DMS 273 (cell line): Measurements from ENCODE around the gene SLC39A11.
"Not testable (repeated sequence)": the region's sequence is repeated elsewhere in the genome, so short reads cannot be mapped to it uniquely, and the experiment has no call there.

Experiments
- DNase-seq: peaks from one replicate; lab custom pipeline; 2025; ENCODE audit not compliant: unreplicated experiment; lab: John Stamatoyannopoulos, UW

The SLC39A11 gene

DNA sequence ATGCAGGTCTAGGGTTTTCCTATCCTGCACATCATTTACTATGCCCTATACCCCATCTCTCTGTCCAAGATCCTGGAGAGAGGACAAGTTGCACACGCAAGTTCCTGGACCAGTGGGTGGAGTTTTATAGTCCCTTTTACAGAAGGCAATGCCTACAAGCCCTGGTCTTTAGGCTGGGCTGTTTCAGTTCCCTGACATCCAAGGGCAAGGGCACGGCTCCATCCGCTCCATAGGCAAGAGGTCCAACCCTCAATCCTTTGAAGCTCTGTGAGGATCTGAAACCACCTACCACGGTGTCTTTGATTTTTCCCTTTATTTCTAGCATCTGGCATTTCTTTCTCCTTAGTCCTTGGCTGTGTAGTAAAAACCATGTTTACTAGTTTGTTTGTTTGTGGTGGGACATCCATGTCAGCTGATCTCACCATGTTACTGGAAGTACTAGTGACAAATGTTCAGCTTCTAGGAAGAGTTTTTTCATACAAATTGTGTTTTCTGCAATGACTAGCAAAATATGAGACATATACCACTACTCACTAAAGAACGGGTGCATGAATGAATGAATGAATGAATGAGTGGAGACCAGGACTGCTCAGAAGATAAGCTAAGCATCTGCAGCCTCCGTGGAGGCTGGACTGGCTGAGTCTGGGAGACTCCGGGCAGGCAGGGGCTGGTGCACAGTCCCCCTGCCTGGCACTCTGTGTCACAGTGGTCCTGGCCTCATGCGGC is 359.4 kb downstream of the SLC39A11 start:
- no peak for DNase-seq

- DNase-seq: no peak
Measured at GRCh38 chr17:72730077-72730476, 362.4 kb downstream of the SLC39A11 start.

DNA sequence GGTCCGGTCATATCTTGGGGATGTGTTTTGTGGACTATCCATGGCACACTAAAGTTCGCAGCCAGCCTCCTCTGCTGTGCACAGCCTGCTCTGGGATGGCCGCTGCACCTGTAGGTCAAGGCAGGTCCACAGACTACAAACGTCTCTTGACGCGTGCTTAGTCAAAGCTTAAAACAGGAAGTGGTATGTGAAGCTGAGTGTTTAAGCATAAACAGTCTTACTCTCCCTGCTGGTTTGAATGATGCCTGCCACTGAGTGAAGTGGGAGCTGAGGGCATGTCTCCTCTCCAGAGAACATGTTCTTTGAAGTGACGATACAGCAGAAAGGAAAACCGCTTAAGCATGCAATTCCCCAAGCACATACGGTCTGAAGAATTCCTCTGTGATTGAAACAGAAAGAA is 365.6 kb downstream of the SLC39A11 start:
- no peak for DNase-seq

GRCh38 chr17:72725433-72726068 is 366.9 kb downstream of the SLC39A11 start:
- DNase-seq: peak; percentile 78

DNA sequence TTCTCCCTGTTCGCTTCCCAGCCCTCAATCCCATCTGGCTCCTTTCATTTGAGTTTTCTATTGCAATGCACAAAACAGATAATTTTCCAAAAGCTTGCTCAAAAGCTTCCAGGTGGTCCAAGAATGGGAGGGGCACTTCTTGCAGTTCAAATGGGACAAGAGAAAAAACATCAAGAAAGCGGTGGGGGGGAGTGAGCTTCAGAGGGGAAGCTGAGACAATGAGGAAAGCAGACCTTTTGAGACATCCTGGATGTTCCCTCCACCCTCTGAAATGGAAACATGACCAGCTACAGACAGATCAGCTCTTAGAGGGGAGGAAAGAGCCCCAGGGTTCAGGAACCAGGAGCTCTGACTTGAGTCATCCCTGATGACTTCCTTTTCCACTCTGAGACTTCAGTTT is 368.2 kb downstream of the SLC39A11 start:
- DNase-seq: no peak

DNA sequence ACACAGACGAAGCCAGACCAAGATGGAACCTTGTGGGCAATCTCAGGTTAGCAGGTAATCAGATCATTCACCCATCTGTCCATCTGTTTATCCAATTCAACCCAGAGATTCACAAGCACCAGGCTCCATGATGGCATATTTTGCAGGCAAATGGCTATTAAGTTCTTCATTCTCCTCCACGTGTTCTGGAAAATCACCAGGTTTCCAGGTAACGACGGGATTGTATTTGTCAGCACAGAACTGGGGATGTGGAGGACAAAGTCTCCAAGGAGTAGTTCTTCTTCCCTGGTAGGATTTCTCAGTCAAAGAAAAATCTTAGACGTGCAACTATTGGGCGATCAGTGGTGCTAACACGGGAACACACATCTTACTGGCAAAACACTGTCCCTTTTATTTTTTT is 368.8 kb downstream of the SLC39A11 start:
- no peak for DNase-seq

DNA sequence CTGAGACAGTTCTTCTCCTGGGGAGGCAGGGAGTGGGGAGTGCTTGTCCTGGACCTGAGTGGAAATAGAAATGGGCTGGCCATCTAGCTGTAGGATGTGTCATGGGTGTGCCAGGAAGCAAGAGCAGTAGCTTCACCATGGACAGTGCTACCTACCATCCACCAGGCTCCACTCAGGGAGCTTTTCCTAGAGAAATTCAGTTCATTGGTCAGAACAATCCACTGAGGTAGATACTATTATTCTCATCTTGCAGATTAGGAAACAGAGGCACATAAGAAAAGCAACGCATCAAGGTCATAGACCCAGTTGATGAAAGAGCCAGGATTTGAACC is 372.0 kb downstream of the SLC39A11 start:
- DNase-seq: no peak

- no peak for DNase-seq
Measured at GRCh38 chr17:72719578-72720493, 372.7 kb downstream of the SLC39A11 start.

GRCh38 chr17:72719206-72719577 is 373.3 kb downstream of the SLC39A11 start:
- no peak for DNase-seq

DNA sequence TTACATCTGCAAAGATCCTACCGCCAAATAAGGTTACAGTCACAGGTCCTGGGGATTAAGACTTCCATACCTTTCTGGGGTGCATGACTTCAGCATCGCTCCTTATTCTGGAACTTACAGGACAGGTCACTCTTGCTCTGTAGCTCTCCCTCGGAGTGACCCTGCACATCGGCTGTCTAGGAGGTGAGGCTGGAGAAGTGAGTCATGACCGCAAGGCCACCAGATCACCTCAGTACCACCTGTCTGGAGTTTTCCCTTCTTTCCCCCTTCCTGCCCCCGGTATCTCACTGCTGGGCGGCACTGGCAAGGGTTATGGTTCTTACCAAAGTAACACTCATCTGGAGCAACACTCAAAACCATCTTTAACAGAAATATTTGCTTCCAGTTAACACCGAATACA is 374.8 kb downstream of the SLC39A11 start:
- DNase-seq: no peak

- no peak for DNase-seq
Measured at GRCh38 chr17:72717276-72717675, 375.2 kb downstream of the SLC39A11 start.

DNA sequence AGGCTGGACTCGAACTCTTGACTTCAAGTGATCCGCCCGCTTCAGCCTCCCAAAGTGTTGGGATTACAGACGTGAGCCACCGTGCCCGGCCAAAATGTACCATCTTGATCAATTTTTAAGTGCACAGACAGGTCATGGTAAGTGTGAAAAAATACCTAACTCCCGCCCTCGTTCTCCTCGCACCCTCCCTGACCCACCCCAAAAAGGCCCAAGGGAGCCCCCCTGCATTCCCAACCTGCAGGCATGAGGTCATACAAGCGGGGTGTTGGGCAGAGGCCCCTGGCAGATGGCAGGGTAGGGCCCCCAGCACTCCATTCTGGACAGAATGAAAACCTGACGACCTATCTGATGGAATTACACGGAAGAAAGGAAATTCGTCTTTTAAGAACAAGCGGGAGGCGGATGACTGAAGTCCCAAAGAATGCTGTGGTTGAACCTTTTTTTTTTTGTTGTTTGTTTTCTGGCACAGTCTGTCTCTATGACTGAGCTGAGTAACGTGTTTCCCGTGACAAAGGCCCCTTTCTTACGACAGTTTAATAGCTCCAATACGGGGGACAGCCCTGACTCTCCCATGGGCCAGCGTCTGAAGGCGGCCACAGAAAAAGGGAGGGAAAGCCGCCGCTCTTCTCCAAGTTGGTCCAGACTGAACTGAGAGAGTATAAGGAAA is 376.4 kb downstream of the SLC39A11 start:
- DNase-seq: no peak

DNA sequence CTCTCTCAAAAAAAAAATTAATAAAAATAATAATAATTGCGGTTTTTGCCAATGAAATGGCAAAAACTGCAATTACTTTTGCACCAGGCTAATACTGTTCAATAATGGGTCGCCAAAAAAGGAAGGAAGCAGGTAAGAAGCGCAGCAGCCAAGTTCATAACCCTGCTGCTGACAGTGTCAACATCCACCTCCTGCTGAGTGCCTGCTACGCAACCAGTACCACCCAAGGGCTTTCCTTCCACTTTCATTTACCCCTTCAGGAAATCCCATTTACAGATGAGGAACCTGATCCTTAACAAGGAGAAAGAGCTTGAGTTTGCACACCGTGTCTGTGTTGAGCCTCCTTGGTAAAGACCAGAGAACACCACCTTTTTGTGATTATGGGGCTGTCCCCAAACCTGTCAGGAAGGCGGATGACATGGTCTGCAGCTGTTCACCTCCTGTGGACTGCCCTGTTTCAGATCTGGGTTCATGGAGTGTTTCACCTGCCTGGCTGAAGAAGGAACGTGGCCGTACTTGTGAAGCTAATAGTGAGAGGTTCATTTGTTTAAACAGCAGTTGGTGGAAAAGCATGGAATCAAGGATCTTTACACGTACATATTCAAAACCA is 378.0 kb downstream of the SLC39A11 start:
- DNase-seq: no peak

GRCh38 chr17:72713701-72714100 is 378.8 kb downstream of the SLC39A11 start:
- no peak for DNase-seq

DNA sequence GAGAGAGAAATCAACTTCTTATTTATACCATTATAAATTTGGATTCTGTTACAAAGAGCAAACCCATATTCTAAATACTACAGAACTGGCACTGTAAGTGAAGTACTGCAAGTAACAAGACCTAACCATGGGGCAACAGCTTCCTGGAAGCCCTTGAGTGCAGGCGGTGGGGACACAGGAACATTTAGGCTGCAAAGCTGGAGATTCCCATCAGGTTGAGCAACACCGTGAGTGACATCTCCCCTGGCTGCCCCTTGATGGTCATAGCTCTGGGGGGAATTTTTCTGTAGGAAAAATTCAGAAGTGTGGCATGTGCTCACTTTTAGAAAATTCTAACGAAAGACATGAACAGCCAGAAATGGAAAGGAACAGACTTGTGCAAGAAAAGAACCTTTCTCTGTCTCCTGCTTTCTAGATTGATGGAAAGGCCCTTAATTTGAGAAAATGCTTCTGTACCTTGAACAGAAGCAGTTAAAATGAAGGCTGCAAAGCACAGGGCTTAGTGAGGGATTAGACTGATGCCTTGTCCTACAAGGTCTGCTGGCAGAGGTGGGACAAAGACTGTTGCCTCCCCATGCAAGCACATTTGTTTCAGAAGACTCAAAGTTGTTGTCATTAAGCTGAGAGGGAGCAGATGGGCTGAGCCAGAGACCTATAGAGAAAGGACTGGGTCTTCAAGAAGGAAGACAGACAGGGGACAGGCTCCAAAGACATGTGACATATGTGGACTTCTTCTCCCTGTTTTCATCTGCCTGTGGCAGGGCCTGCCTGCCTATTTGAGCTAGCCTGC is 380.8 kb downstream of the SLC39A11 start:
- DNase-seq: no peak

- no peak for DNase-seq
Measured at GRCh38 chr17:72710834-72711233, 381.7 kb downstream of the SLC39A11 start.

GRCh38 chr17:72710202-72710601 is 382.3 kb downstream of the SLC39A11 start:
- DNase-seq: no peak

DNA sequence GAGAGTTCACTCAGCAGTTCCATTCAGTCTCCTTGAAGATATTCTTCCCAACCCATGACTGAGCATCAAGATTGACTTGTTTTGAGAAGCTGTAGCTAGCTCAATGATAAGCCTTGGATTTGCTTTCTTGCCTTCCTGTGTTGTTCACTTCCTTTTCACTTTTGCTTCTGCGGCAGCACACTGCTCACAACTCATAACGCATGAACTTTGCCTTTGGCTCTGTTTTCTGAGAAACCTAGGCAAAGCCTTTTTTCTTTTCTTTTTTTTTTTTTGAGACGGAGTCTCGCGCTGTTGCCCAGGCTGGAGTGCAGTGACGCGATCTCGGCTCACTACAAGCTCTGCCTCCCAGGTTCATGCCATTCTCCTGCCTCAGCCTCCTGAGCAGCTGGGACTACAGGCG is 383.8 kb downstream of the SLC39A11 start:
- DNase-seq: not testable (repeated sequence)

DNA sequence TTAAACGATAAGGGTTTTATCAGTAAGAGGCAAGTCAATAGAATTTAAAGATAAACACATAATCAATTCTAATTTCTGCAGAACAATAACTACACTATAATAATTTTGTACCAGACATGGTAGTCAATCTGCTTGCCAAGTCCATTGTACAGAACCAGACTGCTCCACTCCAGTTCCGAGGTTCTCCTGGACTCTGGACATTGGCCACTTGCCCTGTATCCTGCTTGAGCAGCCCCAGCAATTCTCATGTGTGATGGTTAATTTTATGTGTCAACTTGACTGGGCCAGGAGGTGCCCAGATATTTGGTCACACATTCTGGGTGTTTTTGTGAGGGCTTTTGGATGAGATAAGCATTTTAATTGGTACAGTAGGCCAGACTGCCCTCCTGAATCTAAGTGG is 384.6 kb downstream of the SLC39A11 start:
- no peak for DNase-seq

- no peak for DNase-seq
Measured at GRCh38 chr17:72706396-72706981, 386.0 kb downstream of the SLC39A11 start.
